NCI-H69 (cell line): ENCODE measurements around the gene ZBTB16.

Source experiments
- DNase-seq: peaks from one replicate; lab custom pipeline; 2025; lab: John Stamatoyannopoulos, UW

Gene ZBTB16

GRCh38 chr11:114083391-114084252 lies 24.1 kb downstream of the ZBTB16 start:
- DNase-seq: no peak

DNA sequence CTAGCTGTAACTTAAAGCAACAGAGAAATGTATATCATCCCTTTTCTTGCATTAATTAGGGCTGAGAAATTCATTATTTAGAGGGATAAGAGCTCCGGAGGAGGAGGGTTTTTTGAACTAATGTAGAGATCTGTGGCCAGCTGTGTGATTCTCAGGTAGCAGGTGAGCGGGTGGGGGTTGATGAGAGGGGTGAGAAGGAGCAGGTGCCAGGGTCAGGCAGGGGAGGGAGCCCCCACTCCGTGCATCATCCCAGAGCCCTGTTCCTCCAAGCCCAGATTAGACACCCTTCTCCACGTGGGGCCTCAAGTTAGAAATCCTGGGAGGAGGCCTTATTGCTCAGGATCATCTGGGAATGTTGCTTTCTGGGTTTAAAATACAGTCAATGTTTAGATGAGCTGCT lies 24.9 kb downstream of the ZBTB16 start:
- peak; percentile 24 for DNase-seq

DNA sequence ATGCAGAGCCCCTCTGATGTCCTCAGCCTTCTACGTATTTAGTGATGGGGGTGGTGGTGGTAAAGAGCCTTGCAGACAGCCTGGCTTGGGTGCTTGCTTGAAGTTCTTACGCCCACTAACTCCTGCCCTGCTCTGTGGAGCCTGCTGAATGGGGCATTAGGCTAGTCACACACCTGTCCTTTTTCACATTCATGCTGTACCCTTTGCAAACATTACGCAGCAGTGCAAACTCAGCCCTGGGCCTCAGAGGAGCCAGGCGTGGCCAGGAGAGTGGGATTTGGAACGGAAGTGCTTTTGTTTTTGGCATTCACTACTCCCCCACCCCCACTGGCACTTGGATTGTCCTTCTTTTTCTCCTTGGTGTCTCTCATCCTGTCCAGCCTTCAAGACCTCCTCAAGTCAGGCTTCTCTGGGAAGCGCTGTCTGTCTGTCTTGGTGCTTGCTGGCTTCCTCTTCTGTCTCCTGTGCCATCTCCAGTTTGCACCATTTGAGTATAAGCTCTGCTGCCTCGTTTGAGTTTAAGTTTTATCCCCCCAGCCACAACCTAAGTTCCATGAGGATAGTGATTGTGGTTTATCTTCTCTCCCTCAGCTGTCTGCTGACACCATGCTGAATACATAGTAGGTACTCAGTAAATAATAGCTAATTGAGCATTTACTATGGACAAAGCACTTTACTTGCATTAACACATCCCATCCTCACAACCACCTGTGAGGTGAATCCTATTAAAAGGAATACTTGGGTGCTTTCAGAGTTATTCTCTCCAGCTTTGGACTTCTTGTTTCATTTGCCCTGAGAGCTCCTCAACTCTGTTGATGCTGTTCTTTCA lies 26.7 kb downstream of the ZBTB16 start:
- peak; percentile 96 for DNase-seq

- DNase-seq: no peak
Measured at GRCh38 chr11:114087025-114087424, 27.5 kb downstream of the ZBTB16 start.

DNA sequence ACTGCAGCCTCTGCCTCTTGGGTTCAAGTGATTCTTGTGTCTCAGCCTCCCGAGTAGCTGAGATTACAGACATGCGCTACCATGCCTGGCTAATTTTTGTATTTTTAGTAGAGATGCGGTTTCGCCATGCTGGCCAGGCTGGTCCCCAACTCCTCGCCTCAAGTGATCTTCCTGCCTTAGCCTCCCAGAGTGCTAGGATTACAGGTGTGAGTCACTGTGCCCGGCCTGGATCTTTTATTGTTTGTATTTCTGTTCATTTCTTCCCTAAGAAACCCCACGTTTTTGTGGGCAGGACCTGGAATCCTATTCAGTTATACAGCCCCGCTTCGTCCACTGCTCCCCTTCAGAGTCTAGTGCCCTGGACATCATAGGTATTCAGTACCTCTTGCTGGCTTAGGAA lies 28.7 kb downstream of the ZBTB16 start:
- no peak for DNase-seq

DNA sequence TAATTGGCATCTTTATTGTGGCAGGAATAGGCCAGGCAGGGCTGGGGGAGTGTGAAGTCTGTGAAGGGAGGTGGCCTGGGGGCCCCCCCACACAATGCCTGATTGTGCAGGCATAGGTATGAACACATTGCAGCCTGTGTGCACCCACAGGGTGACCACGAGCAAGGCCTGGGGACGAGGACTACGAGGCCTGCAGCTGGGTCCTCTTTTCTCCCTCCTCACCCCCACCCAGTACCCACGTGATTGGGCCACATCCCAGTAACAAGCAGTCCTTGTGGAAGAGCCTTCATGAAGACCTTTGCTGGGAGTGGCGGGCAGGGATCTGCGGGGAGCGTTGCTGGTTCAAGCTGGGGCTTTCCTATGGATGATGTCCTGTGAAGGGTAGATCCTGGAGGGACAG lies 29.3 kb downstream of the ZBTB16 start:
- DNase-seq: no peak

DNA sequence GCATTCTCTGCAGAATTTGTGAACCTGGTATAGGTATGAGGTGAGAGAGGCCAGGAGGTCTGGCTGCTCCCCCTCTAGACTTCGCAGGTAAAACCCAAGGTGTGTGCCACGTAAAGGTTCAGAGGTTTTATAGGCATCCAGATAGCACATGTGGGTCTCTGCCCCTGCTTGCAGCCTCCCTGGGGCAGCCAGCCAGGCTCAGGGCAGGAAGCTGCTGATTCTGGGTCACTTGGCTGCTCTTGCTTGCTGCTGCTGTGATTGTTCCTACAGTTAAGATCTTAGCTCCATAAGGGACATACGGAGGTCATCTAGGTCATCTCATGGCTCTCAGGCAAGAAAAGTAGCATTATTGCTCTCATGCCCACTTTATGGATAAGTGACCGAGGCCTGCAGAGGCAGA lies 30.2 kb downstream of the ZBTB16 start:
- no peak for DNase-seq

DNA sequence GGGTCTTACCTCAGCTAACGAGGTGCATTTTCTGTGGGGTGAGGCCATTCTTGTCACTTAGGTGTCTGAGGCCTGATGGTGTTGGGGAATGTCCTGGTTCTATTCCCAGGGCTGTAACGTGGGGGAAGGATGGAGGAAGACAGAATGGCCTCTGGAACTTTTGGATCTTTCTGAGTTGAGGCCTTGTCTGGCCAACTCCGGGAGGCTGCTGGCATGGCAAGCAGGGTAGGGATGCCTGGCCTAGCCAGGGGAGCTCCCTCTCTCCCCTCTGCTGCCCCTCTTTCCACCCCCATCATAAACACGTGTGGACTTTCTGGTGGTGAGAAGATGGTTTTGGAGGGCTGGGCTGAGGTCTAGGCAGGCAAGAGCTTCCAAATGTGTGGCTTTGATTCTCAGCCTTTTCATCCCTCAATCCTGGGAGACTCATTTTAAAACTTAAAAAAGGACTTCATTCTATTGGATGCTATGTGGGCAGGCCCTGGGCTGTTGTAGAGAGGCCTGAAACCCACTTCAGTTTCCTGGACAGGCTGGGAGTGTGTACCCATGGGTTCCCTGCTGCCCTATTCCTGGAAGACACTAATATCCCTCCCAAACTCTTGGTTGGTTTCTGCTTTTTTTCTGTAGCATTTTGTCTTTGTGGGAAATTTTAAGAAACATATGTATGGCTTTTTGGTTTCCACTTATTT lies 30.9 kb downstream of the ZBTB16 start:
- DNase-seq: peak; percentile 41

DNA sequence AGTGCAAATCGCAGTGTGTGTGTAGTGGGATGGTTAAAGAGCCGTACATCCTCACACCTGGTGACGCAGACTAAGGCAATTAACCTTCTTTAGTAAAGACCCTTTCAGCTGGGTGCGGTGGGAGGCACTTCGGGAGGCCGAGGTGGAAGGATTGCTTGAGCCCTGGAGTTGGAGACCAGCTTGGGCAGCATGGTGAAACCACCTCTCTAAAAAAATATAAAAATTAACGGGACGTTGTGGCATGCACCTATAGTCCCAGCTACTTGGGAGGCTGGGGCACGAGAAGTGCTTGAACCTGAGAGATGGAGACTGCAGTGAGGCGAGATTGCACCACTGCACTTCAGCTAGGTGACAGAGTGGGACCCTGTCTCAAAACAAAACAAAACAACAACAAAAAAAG lies 31.5 kb downstream of the ZBTB16 start:
- peak; percentile 42 for DNase-seq

DNA sequence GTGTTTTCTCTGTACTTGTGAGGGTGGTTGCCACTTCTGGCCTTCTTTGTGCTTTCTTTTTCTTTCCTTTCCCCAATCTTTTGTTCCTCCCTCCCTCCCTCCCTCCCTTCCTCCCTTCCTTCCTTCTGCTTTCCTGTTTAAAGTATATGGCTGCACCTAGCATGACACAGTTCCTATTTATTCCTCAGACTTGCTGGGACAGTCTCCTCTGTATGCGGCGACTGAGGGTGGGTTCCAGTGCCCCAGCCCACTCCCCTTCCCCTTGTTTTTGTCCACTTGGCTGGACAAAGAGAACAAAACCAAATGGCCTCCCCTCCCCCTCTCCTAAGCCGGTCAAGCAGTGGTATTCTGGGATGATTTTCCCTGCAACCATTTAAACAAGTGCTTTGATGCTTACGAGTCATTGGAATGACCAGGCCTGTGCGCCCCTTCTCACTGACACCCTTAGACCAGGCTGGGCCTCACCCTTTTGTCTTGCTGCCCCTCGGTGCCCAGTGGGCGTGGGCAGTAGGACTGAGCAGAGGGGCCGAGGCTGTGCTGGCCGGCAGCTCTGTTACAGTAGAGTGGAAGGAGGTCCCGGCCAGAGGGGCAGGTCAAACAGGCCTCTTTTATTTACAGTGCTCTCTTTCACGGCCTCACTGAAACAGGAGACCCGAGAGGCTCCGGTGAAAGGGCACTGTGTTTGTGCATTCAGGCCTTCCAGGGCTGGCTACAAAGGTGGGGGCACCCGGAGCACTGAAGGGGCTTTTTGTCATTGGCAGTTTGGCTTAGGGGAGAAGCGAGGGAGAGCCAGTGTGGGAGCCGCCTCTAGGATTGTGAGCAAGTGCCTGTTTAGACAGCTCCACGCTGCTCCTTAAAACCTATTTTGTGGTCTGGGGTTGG lies 32.2 kb downstream of the ZBTB16 start:
- no peak for DNase-seq

DNA sequence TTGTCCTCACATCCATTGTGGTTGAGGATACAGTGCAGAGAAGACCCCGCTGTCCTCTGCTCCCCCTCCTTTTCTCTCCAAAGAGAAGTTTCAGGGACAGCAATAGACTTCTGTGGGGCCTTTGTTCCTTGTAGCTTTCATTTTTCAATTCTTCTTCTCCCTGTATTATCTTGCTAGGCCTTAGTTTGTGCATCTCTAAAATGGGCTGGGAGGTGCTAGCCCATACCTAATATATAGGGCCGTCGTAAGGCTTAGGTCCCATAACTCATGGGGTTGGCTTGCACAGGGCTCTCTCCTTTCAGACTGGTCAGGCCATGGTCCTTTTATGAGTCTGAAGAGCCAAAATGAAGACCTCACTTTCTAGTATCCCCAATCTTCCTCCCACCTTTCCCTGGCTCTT lies 33.0 kb downstream of the ZBTB16 start:
- DNase-seq: no peak

GRCh38 chr11:114092953-114093352 lies 33.4 kb downstream of the ZBTB16 start:
- no peak for DNase-seq

- no peak for DNase-seq
Measured at GRCh38 chr11:114094516-114094915, 35.0 kb downstream of the ZBTB16 start.

- DNase-seq: no peak
Measured at GRCh38 chr11:114095899-114096298, 36.4 kb downstream of the ZBTB16 start.

- no peak for DNase-seq
Measured at GRCh38 chr11:114097832-114098231, 38.3 kb downstream of the ZBTB16 start.

- peak; percentile 22 for DNase-seq
Measured at GRCh38 chr11:114098927-114099326, 39.4 kb downstream of the ZBTB16 start.

DNA sequence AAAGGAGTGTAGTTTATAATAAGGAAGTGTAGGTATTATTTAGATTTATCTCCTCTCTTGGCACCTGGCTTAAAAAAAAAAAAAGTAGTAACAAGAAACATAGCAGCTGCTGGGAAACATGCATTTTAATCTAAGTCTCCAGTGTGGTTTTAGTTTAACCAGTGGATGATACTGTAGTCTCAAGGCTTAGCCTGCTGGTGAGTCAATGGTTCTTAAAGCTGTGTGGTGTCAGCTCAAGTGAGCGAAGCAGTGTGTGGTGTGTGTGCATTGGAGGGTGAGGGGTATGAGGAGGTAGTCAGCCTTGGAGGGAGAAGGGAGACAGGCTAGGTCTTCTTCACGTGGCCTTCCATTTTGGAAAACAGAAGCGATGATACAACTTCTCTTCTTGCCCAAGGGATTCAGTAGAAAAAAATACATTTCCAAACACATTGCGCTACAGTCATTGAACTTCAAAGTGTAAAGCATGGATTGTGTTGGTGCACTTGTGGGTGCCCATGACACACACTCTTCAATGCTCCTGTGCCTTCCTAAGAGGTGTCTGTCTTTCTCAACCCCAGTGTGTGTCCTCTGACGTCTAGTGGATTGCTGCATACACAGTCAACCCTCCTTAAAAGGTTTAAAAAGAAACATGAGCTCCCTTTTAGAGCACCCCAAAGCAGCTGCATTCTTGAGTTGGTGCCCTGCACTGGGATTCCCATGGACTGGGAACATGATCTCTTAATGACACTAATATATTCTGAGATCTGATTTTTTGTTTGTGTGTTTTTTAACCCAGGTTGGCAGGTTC lies 40.1 kb downstream of the ZBTB16 start:
- no peak for DNase-seq

DNA sequence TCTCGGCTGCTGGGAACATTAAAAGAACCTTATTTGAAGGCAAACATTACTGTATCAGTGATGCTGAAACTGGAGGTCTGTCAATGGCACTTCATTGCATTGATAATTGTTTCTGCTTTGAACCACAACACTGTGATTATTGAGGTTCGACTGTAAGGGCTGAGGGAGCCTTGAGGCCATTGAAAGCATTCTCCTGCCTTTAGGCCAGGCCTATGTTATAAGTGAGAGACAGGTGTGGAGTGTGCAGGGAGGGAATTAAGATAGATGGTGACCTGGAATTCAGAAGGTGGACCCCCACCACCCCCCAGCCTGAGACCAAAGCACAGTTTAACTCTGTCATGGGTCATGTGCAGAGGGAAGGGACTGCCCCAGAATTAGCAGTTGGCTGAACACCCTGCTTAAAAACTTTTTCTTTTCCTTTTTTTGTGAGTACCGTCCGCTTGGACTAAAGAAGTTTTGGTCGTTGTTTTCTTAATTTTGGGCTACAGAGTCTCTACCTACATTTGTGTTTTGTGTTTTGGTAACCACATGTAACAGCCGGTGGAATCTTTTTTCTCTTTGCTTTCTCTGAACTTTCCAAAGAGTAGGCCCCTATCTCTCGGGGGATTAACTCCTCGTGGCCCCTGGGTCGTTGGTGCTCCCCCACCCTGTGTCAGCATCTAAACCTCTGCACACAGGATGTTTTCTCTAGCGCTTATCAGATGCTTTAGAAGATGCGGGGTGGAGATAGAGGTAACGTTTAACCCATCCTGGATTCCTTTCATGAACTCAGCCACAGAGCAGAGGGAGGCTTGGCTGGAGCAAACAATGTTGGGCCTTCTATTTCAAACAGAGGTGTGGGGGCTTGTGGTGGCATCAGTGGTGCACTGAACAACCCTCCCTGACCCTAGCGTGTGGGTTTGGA lies 43.7 kb downstream of the ZBTB16 start:
- DNase-seq: no peak

- no peak for DNase-seq
Measured at GRCh38 chr11:114105611-114106010, 46.1 kb downstream of the ZBTB16 start.

DNA sequence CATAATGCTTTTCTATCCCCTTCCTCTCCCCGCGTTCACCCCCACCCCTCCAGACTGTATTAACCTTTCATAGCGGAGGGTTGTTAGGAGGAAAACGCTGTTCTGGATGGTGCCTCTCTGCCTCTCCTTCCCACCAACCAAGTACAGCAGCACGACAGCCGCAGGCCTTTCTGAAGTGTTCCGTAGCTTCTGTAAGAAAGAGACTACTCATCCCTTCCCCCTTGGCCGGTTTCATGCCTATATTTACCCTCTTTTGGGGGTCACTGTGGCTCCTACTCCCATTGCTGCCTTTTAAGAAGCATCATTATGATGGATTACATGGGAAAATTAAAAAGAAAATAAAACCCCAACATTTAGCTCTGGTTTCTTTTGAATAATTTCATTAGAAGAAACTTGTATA lies 46.5 kb downstream of the ZBTB16 start:
- no peak for DNase-seq
